Left hindlimb (tissue), 1 donor: ENCODE measurements around the gene STAT1.

ENCODE experiments used
- DNase-seq: peaks from one replicate; pipeline ENCODE4 v3.0.0-alpha.2; 2018

The STAT1 gene

DNA sequence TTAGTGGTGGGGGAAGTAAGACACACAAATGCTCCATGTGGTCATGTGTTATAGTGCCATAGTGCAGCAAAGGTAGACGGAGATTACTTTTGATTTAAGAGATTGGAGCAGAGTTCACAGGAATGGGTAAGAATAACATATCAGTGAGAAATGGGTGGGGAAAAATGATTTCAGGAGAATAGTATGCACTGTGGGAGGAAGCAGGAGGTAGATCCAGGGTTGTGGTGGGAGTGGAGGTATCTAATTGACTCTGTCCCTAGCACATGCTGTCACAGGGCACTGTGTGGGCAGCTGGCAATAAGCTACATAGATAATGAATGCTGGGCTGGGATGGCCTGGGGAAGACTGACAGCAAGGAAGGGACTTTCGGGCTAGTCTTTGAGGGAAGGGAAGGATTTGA lies 65.3 kb downstream of the STAT1 start:
- no peak for DNase-seq

GRCh38 chr2:190947711-190948251 lies 66.2 kb downstream of the STAT1 start:
- no peak for DNase-seq

DNA sequence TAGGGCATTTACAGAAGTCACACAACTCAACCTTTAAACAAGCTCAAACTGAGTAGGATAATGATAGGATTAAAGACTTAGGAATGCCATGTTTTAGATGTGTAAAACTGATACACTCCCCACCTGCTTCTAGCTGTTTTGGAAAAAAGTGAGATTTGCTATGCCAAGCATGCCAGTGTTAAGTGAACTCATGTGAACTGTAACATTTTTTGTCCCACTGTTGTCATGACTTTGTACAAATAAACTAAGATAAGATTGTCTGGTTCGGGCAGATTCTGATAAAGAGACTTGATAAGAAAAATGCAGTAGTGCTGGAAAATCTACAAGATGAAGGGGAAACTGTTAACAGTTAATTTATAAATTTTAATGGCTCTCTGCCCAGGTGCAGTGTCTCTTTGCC lies 66.8 kb downstream of the STAT1 start:
- no peak for DNase-seq

DNA sequence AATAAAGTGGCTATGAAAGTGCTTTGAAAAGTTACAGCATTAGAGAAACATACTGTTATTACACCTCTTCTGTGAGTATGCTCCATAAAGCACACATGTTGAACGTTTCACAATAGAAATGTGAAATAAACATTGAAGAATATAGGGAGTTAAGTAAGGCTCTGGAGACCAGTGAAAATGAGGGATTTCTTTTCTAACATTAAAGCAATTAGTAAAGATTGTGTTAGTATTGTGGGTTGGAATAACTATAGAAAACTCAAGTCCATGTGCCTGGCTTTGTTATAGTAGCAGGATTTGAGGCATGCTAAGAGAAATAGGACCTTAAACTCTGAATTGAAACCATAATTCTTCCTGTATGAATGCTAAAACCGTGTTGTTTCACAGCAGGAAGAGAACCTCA lies 70.3 kb downstream of the STAT1 start:
- no peak for DNase-seq

DNA sequence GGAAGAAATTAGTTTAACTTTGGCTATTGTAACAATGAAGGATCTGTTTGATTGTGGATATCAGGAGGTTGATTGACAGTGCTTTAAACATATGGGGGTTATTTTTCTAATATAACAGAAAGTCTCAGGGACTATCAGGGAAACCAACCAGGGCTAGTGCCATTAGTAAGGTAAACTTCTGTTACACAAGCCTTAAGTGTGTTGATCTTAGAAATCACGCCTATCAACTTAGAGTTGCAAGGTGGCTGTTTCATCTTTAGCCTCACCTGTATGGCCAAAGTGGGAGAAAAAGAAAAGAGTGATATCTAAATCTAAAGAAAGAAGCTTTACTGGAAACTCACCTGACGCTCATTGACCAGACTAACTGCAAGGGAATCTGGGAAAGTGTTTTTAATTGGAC lies 71.3 kb downstream of the STAT1 start:
- no peak for DNase-seq

DNA sequence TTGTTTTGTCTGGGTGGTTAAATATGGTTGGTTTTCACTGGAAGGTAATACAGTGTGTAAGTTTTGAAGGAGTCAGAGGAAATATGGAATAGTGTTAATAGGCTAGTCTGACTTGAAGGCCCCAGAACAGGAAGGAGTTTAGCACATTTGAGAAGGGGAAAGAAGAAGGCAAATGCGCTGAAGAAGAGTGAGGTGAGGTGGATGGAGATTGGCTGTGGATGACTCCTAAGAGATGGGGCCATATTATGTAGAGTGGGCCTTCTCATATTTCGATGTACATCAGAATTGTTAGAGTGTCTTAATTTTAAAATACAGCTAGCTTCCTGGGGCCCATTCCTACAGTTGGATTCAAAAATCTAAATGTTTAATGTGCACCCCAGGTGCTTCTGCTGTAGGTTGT lies 72.4 kb downstream of the STAT1 start:
- no peak for DNase-seq

DNA sequence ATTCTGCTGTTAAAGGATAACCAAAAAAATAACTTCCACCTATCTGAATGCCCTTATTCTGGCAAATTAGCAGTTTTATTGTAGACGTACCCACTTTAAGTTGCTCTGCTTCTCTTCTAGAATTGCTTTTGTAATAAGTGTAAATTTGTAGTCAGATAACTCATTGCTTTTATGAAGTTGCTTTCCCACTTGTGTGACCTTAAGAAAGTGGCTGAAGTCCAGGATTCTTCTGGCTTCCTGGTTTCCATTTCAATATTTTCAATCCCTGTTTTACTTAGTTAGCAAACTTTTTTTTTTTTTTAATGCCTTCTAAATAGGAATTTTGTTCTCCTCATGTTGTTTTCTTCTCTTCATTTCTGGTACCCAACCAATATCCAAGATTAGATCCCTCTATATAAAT lies 73.5 kb downstream of the STAT1 start:
- no peak for DNase-seq

GRCh38 chr2:190938771-190939335 lies 75.1 kb downstream of the STAT1 start:
- no peak for DNase-seq

DNA sequence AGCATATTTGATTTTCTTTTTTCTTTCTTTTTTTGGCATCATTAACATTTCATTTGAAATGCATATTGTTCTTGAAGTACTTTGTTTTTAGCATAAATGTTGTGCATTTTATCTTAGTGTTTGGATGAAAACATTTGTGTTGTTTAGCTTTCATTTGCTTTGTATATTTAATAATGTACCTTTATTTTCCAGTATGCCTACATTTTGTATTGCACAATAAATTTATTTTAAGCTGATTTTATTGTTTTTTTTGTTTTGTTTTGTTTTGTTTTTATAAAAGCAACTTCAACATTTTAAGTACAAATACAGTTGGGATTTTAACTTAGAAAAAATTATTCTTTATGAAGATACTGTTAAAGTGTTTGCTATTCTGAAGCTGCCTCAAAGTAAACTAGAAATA lies 78.9 kb downstream of the STAT1 start:
- DNase-seq = no peak

DNA sequence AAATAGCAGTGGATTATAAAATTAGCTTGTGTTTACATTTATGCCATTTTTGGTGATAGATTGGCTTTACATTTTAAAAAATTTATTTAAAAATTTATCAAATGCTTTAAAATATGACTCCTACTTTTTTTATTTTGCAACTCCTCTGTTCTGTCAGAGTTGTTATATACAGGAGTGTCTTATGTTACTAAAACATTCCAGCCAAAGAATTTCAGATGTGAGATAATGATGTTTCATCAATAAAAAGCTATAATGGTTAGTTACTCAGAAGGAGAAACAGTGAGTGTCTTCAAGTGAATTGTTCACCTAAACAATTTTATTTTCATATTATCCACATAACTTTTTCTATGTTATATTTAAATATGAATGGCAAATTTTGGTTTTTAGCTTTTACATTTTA lies 80.6 kb downstream of the STAT1 start:
- DNase-seq = no peak

DNA sequence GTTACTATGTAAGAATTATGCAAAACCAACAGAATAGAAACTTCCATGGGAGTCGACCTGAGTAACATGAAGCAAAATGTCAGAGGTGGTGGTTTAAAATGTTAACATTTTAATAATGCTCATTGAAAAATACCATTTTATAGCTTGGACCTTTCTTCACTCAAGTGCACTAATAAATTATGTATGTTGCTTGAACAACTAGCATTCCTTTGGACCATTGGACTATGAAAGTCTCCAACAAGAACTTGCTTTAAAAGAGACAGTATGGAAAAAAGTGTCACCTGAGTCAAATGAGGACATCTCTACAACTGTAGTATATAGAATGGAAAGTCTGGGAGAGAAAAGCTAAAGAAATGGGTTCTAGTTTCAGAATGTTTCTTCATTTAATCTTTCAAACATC lies 81.5 kb downstream of the STAT1 start:
- no peak for DNase-seq

GRCh38 chr2:190930411-190930810 lies 83.6 kb downstream of the STAT1 start:
- DNase-seq = no peak

- DNase-seq = no peak
Measured at GRCh38 chr2:190929919-190930318, 84.1 kb downstream of the STAT1 start.

DNA sequence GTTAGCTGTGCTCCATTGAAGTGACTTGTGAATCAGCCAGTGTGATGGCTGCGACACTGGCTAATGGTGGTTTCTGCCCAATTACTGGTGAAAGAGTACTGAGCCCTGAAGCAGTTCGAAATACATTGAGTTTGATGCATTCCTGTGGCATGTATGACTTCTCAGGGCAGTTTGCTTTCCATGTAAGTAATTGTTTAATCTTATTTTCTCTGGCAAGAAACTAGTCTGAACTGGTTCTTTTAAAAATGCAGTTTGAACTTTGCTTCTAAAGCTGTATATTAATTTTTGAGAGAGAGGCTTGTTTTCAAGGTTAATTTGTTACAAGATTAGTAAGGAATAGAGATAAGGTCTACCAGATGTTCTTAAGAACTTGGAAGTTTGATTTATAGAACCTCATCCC lies 86.7 kb downstream of the STAT1 start:
- no peak for DNase-seq

DNA sequence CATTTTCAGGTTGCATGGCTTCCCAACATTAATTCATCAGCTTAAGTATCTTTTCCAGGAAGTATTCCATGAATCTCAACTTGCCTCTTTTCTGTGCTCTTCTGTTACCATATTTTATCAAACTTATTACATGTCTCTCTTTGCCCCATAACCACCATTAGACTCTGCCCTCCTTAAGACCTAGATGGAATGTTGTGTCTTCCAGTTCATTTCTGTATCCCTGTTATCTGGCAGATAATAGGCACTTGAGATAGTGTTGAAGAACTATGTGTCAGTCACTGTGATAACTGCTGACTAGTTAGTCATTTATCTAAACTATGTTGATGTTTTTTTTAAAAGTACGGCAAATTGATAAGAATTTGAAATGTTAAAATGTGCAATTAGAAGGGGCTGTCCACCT lies 91.6 kb downstream of the STAT1 start:
- no peak for DNase-seq

GRCh38 chr2:190920085-190920484 lies 93.9 kb downstream of the STAT1 start:
- DNase-seq = no peak
